Neural progenitor cell (in vitro differentiated cells): ENCODE measurements around the gene CFAP74. TPM values are rescaled to one million over a fixed set of nuclear protein-coding genes. Genes with fewer than 3 reads are reported as not detected.

Experiments
- DNase-seq: peaks from one replicate; pipeline ENCODE4 v3.0.0-alpha.2; 2016; ENCODE audit warnings: low spot score
- H2AFZ ChIP-seq: fragments of 200-600 bp; sonication (generic); replicated peaks from 2 replicates; pipeline ENCODE4 v1.6.1; 2016; ENCODE audit warnings: antibody characterized with exemption
- H3F3A ChIP-seq: fragments of 200-600 bp; sonication (generic); 2 replicates; pipeline ENCODE4 v1.6.1; 2016; ENCODE audit warnings: antibody characterized with exemption, low read depth
- H3K27ac ChIP-seq: fragments of 200-600 bp; sonication (generic); 2 replicates; pipeline ENCODE4 v1.5.1; 2016; ENCODE audit warnings: mild to moderate bottlenecking
- H3K27me3 ChIP-seq: fragments of 200-600 bp; sonication (generic); 2 replicates; pipeline ENCODE4 v1.6.1; 2016; ENCODE audit warnings: mild to moderate bottlenecking, moderate library complexity
- H3K36me3 ChIP-seq: fragments of 200-600 bp; sonication (generic); 2 replicates; pipeline ENCODE4 v1.5.1; 2016
- H3K4me1 ChIP-seq: fragments of 200-600 bp; sonication (generic); 2 replicates; pipeline ENCODE4 v1.6.1; 2016; ENCODE audit warnings: mixed run types
- H3K4me2 ChIP-seq: fragments of 200-600 bp; sonication (generic); 2 replicates; pipeline ENCODE4 v1.6.1; 2016
- H3K4me3 ChIP-seq: fragments of 200-600 bp; sonication (generic); 2 replicates; pipeline ENCODE4 v1.5.1; 2016
- H3K79me2 ChIP-seq: fragments of 200-600 bp; sonication (generic); 2 replicates; pipeline ENCODE4 v1.6.1; 2016; ENCODE audit warnings: low read depth
- H3K9ac ChIP-seq: fragments of 200-600 bp; sonication (generic); 2 replicates; pipeline ENCODE4 v1.6.1; 2016
- H3K9me3 ChIP-seq: fragments of 200-600 bp; sonication (generic); 2 replicates; pipeline ENCODE4 v1.5.1; 2016; ENCODE audit warnings: low read depth
- H4K20me1 ChIP-seq: fragments of 200-600 bp; sonication (generic); 2 replicates; pipeline ENCODE4 v1.6.1; 2016; ENCODE audit warnings: low read depth
- H3K27ac Mint-ChIP-seq: 3 replicates; pipeline ENCODE4 v1.8.0; 2021; ENCODE audit warnings: mixed read lengths
- H3K27me3 Mint-ChIP-seq: 2 replicates; pipeline ENCODE4 v1.8.0; 2022; ENCODE audit warnings: low read depth, mild to moderate bottlenecking, inconsistent platforms, moderate library complexity, mixed read lengths; ENCODE audit not compliant: insufficient read depth
- H3K36me3 Mint-ChIP-seq: 3 replicates; pipeline ENCODE4 v1.8.0; 2021; ENCODE audit warnings: mixed read lengths
- H3K4me1 Mint-ChIP-seq: 3 replicates; pipeline ENCODE4 v1.8.0; 2021; ENCODE audit warnings: mixed read lengths
- H3K4me3 Mint-ChIP-seq: 3 replicates; pipeline ENCODE4 v1.8.0; 2021; ENCODE audit warnings: mild to moderate bottlenecking, moderate library complexity, mixed read lengths
- H3K9me3 Mint-ChIP-seq: 3 replicates; pipeline ENCODE4 v1.8.0; 2020; ENCODE audit warnings: mixed read lengths
- CTCF ChIP-seq: fragments of 200-600 bp; sonication (generic); IDR thresholded peaks from 2 replicates; pipeline ENCODE4 v1.5.1; 2017; ENCODE audit warnings: antibody characterized with exemption, mild to moderate bottlenecking
- EZH2 ChIP-seq: fragments of 200-600 bp; sonication (generic); IDR thresholded peaks from 2 replicates; pipeline ENCODE4 v1.6.1; 2017; ENCODE audit warnings: antibody characterized with exemption, mild to moderate bottlenecking, moderate library complexity
- EZH2phosphoT487 ChIP-seq: fragments of 200-600 bp; sonication (generic); IDR thresholded peaks from 2 replicates; pipeline ENCODE4 v1.6.1; 2017; ENCODE audit warnings: antibody characterized with exemption
- total RNA-seq: library from RNA; depleted of rRNA; stranded (reverse); fragments of >200 nt; gene quantifications from 2 replicates; pipeline ENCODE4 v1.2.3, GENCODE V29; 2015; ENCODE audit warnings: low replicate concordance

Gene CFAP74
- total RNA-seq, 1 donor from 2014 or later: not detected

GRCh38 chr1:1996207-1996651 is 7.4 kb downstream of the CFAP74 start:
- Mint-ChIP-seq H3K27me3 (peaks cover 9% of the 10 kb centered on the region), H3K4me3 (no peak overlapping the region), H3K4me1 (peaks cover 16% of the 10 kb centered on the region), H3K36me3 (no peaks in the 10 kb centered on the region), H3K9me3 (peaks cover 5% of the 10 kb centered on the region), H3K27ac (no peak overlapping the region)
- Histone ChIP-seq H3K79me2 (no peaks in the 10 kb centered on the region), H3K9ac (no peak overlapping the region), H3K27ac (no peak overlapping the region), H4K20me1 (no peaks in the 10 kb centered on the region), H3F3A (peaks cover 5% of the 10 kb centered on the region), H2AFZ (no peak overlapping the region), H3K4me1 (peaks cover 8% of the 10 kb centered on the region), H3K36me3 (no peaks in the 10 kb centered on the region), H3K27me3 (no peaks in the 10 kb centered on the region), H3K9me3 (no peaks in the 10 kb centered on the region), H3K4me2 (no peak overlapping the region), H3K4me3 (no peak overlapping the region)
- DNase-seq: no peak
- TF ChIP-seq CTCF (no peak), EZH2phosphoT487 (no peak), EZH2 (no peak)

DNA sequence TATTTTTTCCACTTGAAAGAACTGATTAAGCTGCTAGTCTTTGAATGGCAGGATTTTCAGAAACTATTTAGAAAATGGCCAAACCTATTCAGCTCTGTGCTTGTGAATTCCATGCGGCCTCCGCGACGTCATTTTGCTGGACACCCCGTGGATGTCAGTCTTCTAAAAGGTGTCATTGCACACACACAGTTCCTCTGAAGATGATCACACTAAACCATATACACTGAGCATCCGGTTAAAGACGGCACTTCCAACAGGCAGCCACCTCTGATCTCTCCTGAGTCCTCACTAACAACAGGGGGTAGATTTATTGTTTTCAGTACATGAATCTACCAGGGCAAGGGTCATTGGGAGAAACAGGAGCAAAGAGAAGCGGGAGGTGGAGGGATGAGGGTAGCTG is 9.1 kb downstream of the CFAP74 start:
- no peaks in the 10 kb centered on the region for H3K27me3 ChIP-seq
- Mint-ChIP-seq H3K36me3 (no peaks in the 10 kb centered on the region), H3K4me3 (peak overlapping the region; percentile 65), H3K27me3 (peaks cover 13% of the 10 kb centered on the region), H3K9me3 (peaks cover 5% of the 10 kb centered on the region), H3K4me1 (peaks cover 28% of the 10 kb centered on the region), H3K27ac (peak overlapping the region; percentile 57)
- H3K4me2 ChIP-seq: peak overlapping the region; percentile 42
- H3K79me2 ChIP-seq: no peaks in the 10 kb centered on the region
- no peak for TF ChIP-seq EZH2phosphoT487
- TF ChIP-seq CTCF: no peak
- TF ChIP-seq EZH2: no peak
- H3K9ac ChIP-seq: no peak overlapping the region
- peak overlapping the region; percentile 72 for H2AFZ ChIP-seq
- no peaks in the 10 kb centered on the region for H4K20me1 ChIP-seq
- H3K36me3 ChIP-seq: no peaks in the 10 kb centered on the region
- no peak overlapping the region for H3K4me3 ChIP-seq
- no peaks in the 10 kb centered on the region for H3K9me3 ChIP-seq
- peaks cover 8% of the 10 kb centered on the region for H3K4me1 ChIP-seq
- peaks cover 5% of the 10 kb centered on the region for H3F3A ChIP-seq
- H3K27ac ChIP-seq: no peak overlapping the region
- DNase-seq: no peak

DNA sequence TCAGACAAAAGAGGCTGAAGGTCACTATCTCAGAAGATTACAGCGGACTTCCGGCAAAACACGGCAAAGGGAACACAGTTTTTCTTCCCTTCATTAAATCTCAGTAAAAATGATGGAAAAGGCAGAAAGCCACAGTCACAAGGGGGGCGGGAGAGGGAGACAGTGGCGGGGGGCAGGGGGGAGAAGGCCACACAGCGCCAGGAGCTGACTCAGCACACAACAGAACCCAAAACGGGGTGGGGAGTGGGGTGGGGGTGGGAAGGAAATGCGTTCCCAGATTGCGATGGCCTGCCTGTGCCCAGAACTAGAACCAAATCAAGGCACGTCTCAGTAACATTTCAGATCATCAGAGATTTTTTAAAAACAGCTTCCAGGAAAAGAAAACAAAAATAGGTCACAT is 13.4 kb downstream of the CFAP74 start:
- Histone ChIP-seq H3F3A (peaks cover 5% of the 10 kb centered on the region), H3K9ac (no peak overlapping the region), H3K4me1 (peaks cover 8% of the 10 kb centered on the region), H3K27ac (no peak overlapping the region), H4K20me1 (no peaks in the 10 kb centered on the region), H3K79me2 (no peaks in the 10 kb centered on the region), H3K9me3 (no peaks in the 10 kb centered on the region), H3K4me3 (no peak overlapping the region), H3K27me3 (no peaks in the 10 kb centered on the region), H3K4me2 (no peak overlapping the region), H2AFZ (no peak overlapping the region), H3K36me3 (no peaks in the 10 kb centered on the region)
- no peak for TF ChIP-seq CTCF
- Mint-ChIP-seq H3K27ac (no peak overlapping the region), H3K27me3 (peaks cover 13% of the 10 kb centered on the region), H3K4me1 (peaks cover 36% of the 10 kb centered on the region), H3K36me3 (no peaks in the 10 kb centered on the region), H3K4me3 (no peak overlapping the region), H3K9me3 (peaks cover 4% of the 10 kb centered on the region)
- no peak for DNase-seq

DNA sequence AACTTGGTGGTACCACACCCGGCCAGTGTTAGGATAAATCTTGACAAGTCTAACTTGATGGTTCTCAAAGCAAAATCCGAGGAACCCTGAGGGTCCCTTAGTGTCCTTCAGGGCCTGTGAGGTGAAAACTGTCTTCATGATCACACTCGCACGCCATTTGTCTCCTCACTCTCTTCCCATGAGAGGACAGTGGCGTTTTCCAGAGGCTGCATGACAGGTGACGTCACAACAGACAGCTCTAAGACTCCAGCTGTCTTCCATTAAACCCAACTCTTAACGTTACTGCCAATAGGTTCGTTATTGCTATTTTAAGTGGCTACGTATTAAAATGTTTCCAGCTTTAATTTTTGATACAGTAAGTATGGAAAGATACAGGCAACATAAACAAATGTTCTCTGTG is 13.8 kb downstream of the CFAP74 start:
- H3K4me1 ChIP-seq: peaks cover 6% of the 10 kb centered on the region
- TF ChIP-seq EZH2phosphoT487 (no peak), CTCF (no peak), EZH2 (no peak)
- no peaks in the 10 kb centered on the region for H4K20me1 ChIP-seq
- Mint-ChIP-seq H3K9me3 (peaks cover 3% of the 10 kb centered on the region), H3K4me3 (no peak overlapping the region), H3K36me3 (no peaks in the 10 kb centered on the region), H3K4me1 (peaks cover 38% of the 10 kb centered on the region), H3K27me3 (peaks cover 12% of the 10 kb centered on the region), H3K27ac (no peak overlapping the region)
- no peak overlapping the region for H3K9ac ChIP-seq
- H3K79me2 ChIP-seq: no peaks in the 10 kb centered on the region
- no peaks in the 10 kb centered on the region for H3K9me3 ChIP-seq
- H3K36me3 ChIP-seq: no peaks in the 10 kb centered on the region
- H3F3A ChIP-seq: peaks cover 5% of the 10 kb centered on the region
- H3K27me3 ChIP-seq: no peaks in the 10 kb centered on the region
- H3K4me3 ChIP-seq: no peak overlapping the region
- no peak for DNase-seq
- no peak overlapping the region for H3K4me2 ChIP-seq
- H3K27ac ChIP-seq: no peak overlapping the region
- no peak overlapping the region for H2AFZ ChIP-seq
